ENCODE data around the gene AIMP1.
A peak's percentile ranks its signal among the peaks of the same experiment; 100 is the strongest.
"Not testable (repeated sequence)": the region's sequence is repeated elsewhere in the genome, so short reads cannot be mapped to it uniquely, and the experiment has no call there.

The AIMP1 gene

GRCh38 chr4:106312997-106313522, 3.3 kb upstream of the AIMP1 start:
- DNase-seq = no peak

GRCh38 chr4:106314960-106315359, 1.4 kb upstream of the AIMP1 start:
- DNase-seq = no peak

DNA sequence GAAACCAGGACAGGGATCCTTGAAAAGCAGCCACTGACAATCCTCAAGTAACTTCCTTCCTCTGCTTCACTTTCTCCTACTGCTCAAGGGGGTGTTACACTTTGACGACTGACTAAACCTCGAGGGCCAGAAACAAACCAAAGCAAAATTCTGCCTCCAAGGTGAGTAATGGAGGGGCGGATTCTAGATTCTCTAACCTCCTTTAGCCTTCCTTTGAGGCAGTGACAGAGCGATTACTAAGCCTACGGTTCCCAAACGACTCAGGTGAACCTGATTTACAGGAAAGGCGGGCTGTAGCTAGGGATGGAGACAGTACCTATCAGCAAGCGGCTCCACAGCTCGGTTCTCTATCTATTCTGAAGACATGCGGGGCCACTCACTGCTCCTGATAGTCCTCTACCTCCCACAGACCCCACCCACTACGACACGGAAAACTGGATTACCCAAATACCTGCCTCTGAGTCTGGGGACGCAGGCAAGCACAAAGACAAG, 828 bp upstream of the AIMP1 start:
- DNase-seq = peak; percentile 10 to 26

DNA sequence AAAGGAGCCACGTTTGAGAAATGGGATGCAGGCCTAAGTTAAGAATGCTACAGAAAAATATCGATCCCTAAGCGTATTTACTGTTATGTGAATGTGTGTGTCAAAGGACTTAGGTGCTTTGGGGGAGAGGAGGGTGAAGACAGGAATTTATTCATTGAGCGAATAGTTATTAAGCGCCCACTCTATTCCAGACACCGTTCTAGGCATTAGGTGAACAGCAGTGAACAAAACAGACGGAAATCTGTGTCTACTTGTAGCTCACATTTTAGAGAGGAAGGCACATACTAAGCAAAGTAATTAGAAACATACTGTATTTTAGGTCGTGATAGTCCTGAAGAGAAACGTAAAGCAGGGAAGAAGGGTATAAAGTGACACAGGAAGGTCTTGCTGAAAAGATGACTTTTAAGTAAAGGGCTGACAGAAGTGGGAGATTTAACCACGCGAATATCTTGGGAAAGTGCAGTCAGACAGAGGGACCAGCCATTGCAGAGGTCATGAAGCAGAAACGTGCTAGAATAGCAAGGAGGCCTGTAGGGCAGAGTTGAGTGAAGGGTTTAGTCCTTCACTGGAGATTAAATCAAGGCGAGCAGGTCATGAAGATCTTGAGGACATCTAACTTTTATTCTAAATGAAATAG, 541 bp downstream of the AIMP1 start:
- DNase-seq = no peak

- no peak for DNase-seq
Observed at GRCh38 chr4:106317815-106318214, 1.5 kb downstream of the AIMP1 start.

GRCh38 chr4:106318511-106318910, 2.2 kb downstream of the AIMP1 start:
- no peak for DNase-seq

DNA sequence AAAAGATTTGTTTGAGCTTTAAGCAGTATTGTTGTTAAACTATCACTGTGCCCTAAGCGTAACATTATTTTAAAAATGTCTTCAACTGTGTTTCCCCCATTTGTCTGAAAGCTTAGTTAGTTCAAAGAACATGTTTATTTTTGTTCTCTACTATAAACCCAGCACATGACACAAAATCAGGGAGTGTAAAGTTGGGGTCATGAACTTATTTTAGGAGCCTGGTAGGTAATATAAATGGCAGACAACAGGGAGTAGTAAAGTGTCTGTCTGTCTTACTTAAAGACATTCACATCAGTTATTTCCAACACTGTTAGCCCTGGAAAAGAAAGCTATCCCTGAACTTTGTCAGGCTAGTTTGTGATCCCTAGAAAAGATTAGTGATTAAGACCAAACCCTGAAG, 3.9 kb downstream of the AIMP1 start:
- no peak for DNase-seq

DNA sequence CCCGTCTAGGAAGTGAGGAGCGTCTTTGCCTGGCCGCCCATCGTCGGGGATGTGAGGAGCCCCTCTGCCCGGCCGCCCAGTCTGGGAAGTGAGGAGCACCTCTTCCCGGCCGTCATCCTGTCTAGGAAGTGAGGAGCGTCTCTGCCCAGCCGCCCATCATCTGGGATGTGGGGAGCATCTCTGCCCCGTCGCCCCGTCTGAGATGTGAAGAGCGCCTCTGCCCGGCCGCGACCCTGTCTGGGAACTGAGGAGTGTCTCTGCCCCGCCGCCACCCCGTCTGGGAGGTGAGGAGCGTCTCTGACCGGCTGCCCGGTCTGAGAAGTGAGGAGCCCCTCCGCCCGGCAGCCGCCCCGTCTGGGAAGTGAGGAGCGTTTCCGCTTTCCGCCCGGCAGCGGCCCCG, 4.8 kb downstream of the AIMP1 start:
- not testable (repeated sequence) for DNase-seq

- DNase-seq = not testable (repeated sequence)
Observed at GRCh38 chr4:106321814-106322213, 5.5 kb downstream of the AIMP1 start.

- no peak for DNase-seq
Observed at GRCh38 chr4:106323119-106323518, 6.8 kb downstream of the AIMP1 start.

- no peak for DNase-seq
Observed at GRCh38 chr4:106325800-106326199, 9.4 kb downstream of the AIMP1 start.

DNA sequence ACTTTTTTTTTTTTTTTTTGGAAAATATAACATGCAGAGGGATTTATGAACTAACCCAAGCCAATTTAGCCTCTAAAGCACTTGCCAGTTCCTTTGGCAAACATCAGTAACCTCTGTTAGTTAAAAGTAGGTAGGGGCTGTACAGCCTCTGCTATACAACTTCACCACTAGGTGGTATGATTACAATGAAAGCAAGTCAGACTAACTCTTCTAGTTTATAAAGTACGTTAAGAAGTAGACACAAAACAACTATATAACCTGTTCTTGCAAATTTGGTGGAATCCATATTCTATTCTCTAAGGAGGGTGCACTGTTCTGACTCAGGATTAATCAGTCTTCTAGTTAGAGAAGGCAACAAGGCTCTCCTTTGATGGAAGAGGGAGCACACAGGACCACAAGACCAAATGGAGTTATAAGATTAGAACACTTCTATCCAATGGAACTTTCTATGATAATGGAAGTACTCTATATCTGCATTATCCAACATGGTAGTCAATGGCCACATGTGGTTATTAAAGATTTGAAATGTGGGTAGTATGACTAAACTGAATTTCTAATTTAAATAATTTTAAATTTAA, 12.8 kb downstream of the AIMP1 start:
- peak; percentile 49 to 54 for DNase-seq

DNA sequence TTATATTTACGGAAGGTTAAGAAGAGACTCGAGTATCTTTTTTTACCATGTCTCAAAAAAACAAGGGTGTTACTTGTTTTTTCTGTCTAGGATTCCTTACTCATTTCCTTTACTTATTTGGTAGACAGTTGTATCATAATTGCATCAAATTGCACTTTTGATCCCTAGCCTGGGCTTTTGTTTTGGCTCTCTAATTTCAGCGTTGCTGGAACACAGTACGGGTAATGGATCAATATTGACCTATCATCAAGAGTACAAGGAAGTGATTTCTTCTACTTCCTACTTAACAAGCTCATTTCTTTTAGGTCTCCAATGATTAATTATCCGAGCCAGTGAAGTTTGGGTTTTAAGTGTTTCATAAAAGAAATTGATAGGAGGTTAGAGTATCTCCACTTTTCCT, 16.8 kb downstream of the AIMP1 start:
- DNase-seq = no peak

GRCh38 chr4:106334741-106335470, 18.6 kb downstream of the AIMP1 start:
- DNase-seq = no peak

DNA sequence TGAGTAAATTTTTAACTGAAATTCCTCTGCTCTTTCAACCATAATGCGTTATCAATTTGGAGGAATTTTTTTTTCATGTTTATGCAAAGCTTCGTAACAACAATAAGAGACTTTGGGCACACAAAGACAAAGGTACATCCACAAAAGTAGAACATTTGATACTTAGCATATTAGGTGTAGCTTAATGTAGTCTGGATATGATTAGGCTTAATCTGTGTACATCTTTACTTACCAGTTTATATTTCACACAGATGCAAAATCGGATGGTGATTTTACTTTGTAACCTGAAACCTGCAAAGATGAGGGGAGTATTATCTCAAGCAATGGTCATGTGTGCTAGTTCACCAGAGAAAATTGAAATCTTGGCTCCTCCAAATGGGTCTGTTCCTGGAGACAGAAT, 20.3 kb downstream of the AIMP1 start:
- DNase-seq = no peak

- no peak for DNase-seq
Observed at GRCh38 chr4:106337916-106338315, 21.6 kb downstream of the AIMP1 start.

DNA sequence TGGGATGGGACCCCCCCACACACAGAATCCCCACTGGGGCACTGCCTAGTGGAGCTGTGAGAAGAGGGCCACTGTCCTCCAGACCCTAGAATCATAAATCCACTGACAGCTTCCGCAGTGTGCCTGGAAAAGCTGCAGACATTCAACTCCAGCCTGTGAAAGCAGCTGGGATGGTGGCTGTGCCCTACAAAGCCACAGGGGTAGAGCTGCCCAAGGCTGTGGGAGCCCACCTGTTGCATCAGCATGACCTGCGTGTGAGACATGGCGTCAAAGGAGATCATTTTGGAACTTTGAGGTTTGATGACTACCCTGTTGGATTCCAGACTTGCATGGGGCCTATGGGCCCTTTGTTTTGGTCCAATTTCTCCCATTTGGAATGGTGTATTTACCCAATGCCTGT, 22.3 kb downstream of the AIMP1 start:
- no peak for DNase-seq

DNA sequence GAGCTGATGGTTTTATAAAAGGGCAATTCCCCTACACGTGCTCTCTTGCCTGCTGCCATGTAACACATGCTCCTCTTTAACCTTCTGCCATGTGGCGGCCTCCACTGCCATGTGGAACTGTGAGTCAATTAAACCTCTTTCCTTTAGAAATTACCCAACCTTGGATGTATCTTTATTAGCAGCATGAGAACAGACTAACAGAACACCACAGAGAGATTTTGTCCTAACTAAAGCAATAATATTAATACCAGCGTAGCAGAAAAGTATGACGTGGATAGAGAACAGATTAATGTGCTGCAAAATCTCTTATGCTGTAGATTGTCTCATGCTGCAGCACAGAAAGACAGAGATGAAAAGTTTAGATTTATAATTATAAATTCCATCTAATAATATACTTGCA, 23.1 kb downstream of the AIMP1 start:
- DNase-seq = no peak

DNA sequence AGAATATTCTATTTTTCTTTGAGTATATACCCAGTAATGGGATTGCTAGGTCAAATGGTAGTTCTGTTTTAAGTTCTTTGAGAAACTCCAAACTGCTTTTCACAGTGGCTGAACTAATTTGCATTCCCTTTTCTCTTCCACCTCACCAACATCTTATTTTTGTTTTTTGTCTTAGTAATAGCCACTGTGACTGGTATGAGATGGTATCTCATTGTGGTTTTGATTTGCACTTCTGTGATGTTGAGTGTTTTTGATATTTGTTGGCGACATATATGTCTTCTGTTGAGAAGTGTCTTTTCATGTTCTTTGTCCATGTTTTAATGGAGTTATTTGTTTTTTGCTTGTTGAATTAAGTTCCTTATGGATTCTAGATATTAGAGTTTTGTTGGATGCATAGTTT, 24.4 kb downstream of the AIMP1 start:
- DNase-seq = no peak

DNA sequence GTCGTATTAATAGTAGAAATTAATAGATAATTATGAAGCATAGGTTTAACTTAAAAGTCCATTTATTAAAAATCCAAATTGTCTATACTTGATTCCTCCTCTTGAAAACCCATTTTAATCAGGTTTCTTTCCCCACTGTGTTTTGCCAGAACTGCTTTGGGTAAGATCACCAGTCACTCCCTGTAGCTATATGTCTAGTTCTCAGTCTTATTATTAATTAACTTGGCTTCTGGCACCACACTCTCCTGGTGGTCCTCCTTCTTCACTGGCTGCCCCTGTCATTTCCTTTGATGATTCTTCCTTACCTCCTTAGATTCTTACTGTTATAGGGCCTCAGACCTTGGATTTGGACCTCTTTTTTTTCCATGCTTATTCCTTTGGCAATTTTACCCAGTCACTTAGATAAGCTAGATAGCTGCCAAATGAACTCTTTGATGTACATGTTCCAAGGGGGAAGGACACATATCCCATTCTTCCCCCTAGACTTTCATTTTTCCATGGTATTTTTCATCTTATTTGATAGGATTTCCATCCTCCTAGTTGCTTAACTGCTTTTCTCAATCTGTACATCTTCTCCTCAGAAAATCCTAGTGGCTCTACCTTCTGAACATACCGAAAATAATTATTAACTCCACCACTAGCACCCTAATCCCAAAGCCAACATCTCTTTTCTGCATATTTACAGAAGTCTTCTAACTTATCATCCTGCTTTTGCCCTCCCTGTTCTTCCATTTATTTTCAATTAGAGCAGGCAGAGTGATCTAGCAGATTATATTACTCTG, 27.7 kb downstream of the AIMP1 start:
- no peak for DNase-seq

DNA sequence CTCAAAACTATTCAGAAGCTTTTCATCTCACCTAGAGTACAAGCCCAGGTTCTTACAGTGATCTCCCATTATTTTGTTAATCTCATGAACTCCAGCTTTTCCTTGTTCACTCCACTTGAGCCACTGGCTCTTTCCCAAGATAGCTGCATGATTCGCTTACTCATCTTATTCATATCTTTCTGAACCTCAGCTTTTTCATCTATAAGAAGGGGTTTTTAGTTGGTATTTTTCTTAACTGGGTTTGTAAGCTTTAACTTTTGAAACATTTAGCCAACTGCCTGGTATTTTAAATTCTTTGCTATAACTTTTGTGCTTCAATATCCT, 28.3 kb downstream of the AIMP1 start:
- no peak for DNase-seq

DNA sequence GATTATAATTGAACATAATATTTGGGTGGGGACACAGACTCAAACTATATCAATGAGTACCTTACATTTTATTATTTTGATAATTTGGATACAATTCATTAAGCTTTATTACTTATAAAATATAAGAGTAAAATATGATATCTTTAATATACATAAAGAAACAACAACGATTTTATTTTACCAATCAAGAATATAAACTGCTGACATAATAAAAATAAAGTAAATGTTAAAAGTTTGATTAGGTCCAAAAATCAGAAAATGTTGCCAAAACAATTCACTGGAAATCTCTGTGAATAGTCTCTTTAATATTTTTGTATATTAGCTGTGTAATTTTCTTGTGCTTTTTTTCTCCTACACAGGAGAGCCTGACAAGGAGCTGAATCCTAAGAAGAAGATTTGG, 30.8 kb downstream of the AIMP1 start:
- DNase-seq = no peak

DNA sequence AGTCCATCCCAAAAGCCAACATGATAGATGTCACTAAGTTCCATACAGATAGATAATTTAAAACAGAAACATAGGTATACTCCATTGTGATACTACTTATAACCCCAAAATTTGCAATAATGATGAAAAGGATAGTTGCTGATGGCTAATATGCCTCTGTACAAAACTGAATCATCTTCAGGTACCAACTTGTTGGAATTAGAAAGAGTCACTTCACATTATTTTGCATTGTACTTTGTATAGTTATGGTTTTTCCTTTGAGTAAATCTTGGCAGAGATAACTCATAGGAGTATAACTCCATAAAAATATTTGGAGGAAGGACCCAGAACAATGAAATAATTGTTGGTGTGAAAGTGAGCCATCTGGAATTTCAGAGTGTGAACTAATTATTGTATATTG, 34.7 kb downstream of the AIMP1 start:
- no peak for DNase-seq
